NCI-H2029 (cell line): ENCODE measurements around the gene MGST1.

Source experiments
- DNase-seq: peaks from one replicate; lab custom pipeline; 2025; lab: John Stamatoyannopoulos, UW

MGST1 gene, protein sequence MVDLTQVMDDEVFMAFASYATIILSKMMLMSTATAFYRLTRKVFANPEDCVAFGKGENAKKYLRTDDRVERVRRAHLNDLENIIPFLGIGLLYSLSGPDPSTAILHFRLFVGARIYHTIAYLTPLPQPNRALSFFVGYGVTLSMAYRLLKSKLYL

DNA sequence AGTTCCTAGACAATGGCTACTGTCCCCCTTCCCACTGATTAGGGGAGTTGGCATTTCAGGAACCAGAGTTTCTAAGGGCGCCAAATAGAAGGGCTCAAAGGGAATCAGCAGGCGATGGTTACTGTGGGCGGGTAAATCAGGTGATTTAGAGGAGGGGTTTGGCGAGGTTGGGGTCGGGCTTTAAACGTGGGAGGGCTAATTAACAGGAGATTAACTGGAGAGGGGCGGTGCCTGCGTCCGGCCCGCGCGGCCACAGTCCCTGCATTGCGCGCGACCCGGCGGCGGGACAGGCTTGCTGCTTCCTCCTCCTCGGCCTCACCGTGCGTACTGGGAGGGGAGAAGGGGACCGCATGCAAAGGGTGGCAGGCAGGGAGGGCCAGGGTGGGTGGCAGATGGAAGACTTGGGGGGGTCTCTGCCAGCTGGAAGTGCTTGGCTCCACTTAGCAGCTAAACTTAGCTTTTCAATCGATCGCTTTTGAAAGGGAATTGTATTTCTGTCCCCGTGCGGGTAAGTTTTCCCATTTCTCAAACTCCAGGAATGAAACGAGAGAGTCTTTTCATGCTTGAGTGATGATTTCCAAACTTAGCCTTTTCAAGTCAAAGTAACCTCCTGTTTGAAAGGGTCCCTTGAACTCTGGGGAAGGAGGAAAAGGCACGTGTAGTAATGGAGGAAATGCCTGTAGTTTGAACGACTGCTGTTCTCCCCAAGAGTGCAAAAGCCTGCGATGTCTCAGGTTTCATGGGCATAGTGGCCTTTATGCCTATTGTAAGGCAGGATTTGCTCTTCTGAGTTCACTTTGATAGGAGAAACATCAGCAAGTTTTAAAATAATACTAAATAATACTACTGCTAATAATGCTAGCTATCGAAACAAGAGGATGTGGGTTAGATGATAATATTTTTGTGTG, at the start of gene MGST1:
TSS of gene MGST1 (plus strand) at position 255 of the 908 bp plus-strand sequence. CDS start 6,608 bp downstream, outside the sequence.
- DNase-seq: peak; percentile 71

- no peak for DNase-seq
These were observed 48.0 kb upstream of the MGST1 start for GRCh38 chr12:16299403-16299802.

GRCh38 chr12:16300122-16300521, 47.3 kb upstream of the MGST1 start:
- no peak for DNase-seq

GRCh38 chr12:16300736-16301135, 46.7 kb upstream of the MGST1 start:
- no peak for DNase-seq

GRCh38 chr12:16303939-16304338, 43.5 kb upstream of the MGST1 start:
- DNase-seq: no peak

- no peak for DNase-seq
These were observed 39.5 kb upstream of the MGST1 start for GRCh38 chr12:16307856-16308475.

DNA sequence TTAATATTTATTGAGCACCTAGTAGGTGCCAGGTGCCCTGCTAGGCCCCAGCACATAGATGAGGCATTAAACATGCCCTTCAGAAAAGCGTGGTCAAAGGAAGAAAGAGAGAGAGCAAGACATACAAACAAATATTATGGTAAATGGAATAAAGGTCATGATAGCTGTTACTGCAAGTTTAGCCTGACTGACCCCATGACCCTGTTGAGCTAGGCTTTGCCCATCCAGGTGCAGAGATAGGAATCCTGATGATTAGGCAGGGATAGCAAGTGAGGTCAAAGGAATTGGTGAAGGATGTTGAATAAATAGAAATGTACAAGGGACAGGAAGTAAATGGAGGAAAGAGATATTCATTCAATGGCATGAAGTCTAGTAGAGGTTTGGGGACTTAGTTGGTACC, 36.5 kb upstream of the MGST1 start:
- DNase-seq: no peak

DNA sequence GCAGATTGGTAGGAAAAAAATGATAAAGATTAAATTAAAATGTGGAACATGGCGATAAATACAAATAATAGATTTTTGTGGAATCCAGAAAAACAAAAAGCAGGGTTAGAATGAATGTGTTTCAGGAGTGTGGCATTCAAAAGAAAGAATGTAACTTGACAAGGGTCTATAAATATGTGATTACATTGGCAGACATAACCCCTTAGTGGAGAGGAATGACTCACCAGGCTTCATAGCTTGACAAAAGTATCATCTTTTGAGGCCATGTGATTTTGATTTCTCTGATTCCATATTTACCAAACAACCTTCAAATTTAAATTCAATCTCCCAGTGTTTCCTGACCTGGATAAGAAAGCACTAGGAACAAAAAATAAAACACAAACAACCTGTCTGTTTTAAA, 24.4 kb upstream of the MGST1 start:
- DNase-seq: peak; percentile 71

DNA sequence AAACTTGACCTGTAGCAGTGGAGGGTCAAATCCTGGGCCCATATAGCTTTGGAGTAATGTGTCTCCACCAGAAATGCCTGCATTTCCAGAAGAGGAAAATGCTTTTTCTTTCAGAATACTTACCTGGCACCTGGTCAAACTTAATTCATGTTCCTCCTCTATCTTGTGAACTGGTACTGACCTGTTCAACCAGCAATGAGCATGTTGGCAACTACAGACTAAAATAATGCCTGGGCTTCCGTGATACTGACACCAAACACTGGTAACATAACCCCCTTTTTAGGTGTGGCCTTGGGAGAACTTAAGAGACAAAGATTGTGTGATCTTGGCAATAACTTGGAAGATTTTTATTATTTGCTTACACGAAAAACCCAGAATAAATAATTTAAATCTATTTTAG, 23.8 kb upstream of the MGST1 start:
- peak; percentile 12 for DNase-seq

- no peak for DNase-seq
These were observed 23.2 kb upstream of the MGST1 start for GRCh38 chr12:16324272-16324671.

DNA sequence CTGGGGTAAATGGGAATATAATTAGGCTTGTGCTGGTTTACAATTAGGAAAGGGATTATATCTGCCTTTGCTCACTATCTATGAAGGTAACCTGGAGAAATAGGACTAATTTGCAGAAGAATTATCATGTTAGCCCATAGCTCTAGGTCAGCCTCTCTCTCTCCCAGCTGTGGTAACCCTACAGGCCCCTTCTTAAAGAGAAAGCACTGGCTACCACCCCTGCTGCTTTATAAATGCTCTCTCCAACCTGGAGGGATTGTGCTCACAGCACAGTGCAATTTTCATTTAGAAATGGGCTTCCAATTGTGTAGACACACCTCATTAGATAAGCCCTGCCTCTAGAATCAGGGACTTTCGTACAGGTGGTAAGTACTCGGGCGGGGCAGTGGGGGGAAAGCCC, 22.7 kb upstream of the MGST1 start:
- DNase-seq: no peak

- peak; percentile 73 for DNase-seq
These were observed 22.0 kb upstream of the MGST1 start for GRCh38 chr12:16325426-16325825.

DNA sequence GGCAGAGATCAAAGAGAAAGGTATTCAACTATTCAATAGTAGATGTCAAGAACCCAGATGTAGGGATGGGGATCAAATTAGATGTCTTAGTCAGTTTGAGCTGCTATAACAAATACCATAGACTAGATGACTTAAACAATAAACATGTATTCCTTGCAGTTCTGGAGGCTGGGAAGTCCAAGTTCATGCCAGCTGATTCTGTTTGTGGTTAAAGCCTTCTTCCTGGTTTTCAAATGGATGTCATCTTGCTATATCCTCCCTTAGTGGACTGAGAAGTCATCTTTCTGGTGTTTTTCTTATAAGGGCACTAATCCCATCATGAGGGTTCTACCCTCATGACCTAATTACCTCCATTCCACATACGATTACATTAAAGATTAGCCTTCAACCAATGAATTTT, 19.5 kb upstream of the MGST1 start:
- no peak for DNase-seq

DNA sequence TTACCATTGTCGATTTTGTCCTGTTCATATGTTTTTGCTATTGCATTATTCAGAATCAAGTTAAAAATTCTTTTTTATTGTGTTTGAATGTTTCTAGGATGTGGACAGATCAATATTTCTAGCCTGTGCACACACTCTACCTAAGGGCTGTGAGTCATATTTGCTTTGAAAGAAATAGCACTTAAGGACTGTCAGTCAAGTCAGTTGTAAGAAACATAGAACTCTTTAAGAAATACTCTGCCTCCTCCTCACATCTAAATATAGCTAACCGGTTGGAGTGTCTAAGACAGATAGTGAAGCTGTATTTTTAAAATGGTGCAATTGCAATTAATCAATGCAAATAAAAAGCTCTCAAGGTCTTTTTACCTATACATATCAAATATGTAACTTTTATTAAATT, 17.9 kb upstream of the MGST1 start:
- DNase-seq: peak; percentile 32

GRCh38 chr12:16330560-16330959, 16.9 kb upstream of the MGST1 start:
- DNase-seq: peak; percentile 78

- DNase-seq: no peak
These were observed 15.4 kb upstream of the MGST1 start for GRCh38 chr12:16331998-16332397.

GRCh38 chr12:16335838-16336237, 11.6 kb upstream of the MGST1 start:
- DNase-seq: no peak

GRCh38 chr12:16344269-16344668, 3.2 kb upstream of the MGST1 start:
- DNase-seq: no peak

GRCh38 chr12:16345105-16345504, 2.3 kb upstream of the MGST1 start:
- no peak for DNase-seq

GRCh38 chr12:16346958-16347357, 487 bp upstream of the MGST1 start:
- DNase-seq: no peak

GRCh38 chr12:16348435-16349130, 1.1 kb downstream of the MGST1 start:
- DNase-seq: no peak

GRCh38 chr12:16349131-16349460, 1.7 kb downstream of the MGST1 start:
- no peak for DNase-seq

GRCh38 chr12:16350682-16351081, 3.2 kb downstream of the MGST1 start:
- DNase-seq: no peak
